AG09319 (cell line): ENCODE data around the gene UBE2D3.
A peak's percentile ranks its signal among the peaks of the same experiment; 100 is the strongest.

Experiments
- DNase-seq: peaks from one replicate; pipeline ENCODE4 v3.0.0-alpha.2; 2010; ENCODE audit warnings: low read depth; ENCODE audit errors: extremely low read depth
- CTCF ChIP-seq: IDR thresholded peaks from 2 replicates; pipeline ENCODE4 v1.5.1; 2011; ENCODE audit warnings: low read depth, mild to moderate bottlenecking, inconsistent platforms, low read length, moderate library complexity

Gene UBE2D3

GRCh38 chr4:102808009-102808408, 19.3 kb downstream of the UBE2D3 start:
- no peak for DNase-seq
- TF ChIP-seq CTCF, result no peak

GRCh38 chr4:102807345-102807744, 20.0 kb downstream of the UBE2D3 start:
- no peak for TF ChIP-seq CTCF
- no peak for DNase-seq

- no peak for TF ChIP-seq CTCF
- no peak for DNase-seq
Observed at GRCh38 chr4:102799816-102800215, 27.5 kb downstream of the UBE2D3 start.

- DNase-seq, result no peak
- no peak for TF ChIP-seq CTCF
Observed at GRCh38 chr4:102794999-102795398, 32.4 kb downstream of the UBE2D3 start.

GRCh38 chr4:102792361-102792936, 34.9 kb downstream of the UBE2D3 start:
- TF ChIP-seq CTCF, result no peak

GRCh38 chr4:102791318-102791835, 36.0 kb downstream of the UBE2D3 start:
- TF ChIP-seq CTCF, result no peak

More at GRCh38 chr4:102792361-102792936, 34.9 kb downstream of the UBE2D3 start:
- no peak for DNase-seq

GRCh38 chr4:102789317-102789717, 38.0 kb downstream of the UBE2D3 start:
- TF ChIP-seq CTCF, result no peak

More at GRCh38 chr4:102791318-102791835, 36.0 kb downstream of the UBE2D3 start:
- no peak for DNase-seq

More at GRCh38 chr4:102789317-102789717, 38.0 kb downstream of the UBE2D3 start:
- peak; percentile 7 for DNase-seq
